HG03139 (cell line): ENCODE data around the gene DTNBP1.

Experiments
- ATAC-seq: cut with Tn5 transposase; IDR thresholded peaks from one replicate; pipeline ENCODE4 v1.9.1; 2021; ENCODE audit not compliant: unreplicated experiment

The DTNBP1 gene

DNA sequence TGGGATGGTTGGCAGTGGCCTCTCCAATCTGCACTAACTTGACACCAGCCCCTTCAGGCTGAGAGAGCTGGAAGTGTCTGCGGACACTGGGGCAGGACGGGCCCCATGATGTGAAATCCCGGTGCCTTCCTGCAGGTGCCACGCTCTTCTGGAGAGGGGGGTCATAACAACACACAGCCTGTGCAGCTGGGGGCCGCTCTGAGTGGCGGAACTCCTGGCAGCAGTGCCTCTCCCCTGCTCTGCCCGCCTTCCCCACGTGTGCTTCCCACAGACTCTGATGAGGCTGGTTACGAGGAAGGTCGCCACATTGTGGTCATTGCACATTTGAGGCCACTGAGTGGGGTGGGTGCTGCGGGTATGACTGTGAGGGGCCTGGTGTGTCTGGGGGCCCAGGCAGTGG is 145.2 kb downstream of the DTNBP1 start:
- no peak for ATAC-seq

DNA sequence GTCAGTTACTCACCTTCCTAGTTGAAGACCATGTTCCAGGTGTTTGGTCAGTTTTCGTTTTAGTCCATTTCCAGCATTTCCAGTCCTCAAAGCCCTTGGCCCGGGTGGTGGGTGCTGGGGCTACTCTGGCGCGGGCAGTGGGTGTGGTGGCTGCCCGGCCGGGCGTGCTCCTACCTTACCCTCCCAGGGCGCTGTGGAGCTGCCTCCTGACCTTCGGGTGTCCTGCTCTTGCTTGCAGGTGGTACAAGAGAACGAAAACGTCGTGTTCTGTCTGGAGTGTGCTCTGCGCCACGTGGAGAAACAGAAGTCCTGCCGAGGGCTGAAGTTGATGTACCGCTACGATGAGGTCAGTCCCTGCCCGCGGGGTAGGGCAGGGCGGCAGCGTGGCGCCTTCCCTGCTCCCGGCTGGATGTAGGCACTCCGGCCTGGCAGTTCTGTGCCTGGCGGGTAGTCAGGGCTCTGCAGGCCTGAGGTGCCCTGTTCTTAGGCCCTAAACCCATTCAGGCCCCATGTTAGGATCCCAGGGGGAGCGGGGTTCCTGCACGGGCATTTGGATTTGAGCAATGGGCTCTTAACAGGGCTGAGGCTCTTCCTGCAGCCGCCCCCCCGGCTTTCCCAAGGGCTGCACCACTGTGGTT is 145.8 kb downstream of the DTNBP1 start:
- no peak for ATAC-seq

DNA sequence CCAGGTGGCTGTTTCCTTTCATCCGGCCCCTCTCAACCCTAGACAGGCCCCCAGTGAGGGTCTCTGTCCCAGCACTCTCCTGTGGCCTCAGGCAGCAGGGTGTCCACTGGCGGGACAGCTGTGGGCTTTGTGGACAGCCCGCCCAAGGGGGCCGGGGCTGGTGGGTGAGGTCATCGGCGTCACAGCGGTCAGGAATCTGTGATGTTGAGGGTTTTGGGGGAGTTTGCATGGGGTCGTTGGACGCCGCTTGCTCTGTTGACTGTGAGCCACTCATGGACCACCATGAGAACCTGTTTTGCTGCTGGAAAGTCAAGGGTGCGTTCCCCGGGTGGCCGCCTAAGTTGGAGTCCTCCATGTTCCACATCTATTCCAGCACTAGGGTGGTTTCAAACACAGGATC is 146.4 kb downstream of the DTNBP1 start:
- no peak for ATAC-seq

GRCh38 chr6:15515660-15516375 is 147.0 kb downstream of the DTNBP1 start:
- ATAC-seq = no peak

DNA sequence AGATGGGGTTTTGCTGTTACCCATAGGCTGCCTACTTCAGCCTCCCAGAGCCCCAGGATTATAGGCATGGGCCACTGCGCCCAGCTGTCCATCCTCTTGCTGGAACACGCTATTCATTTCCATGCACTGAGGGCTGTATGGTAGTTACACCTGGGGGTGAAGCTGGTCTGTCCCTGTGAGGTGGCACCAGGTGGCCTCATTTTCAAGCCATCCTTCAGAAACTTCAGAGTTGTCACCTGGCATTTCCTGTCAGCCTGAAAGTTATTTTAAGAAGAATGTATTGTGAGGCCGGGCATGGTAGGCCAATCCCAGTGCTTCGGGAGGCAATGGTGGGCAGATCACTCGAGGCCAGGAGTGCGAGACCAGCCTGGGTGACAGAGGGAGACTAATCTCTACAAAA is 147.6 kb downstream of the DTNBP1 start:
- no peak for ATAC-seq

GRCh38 chr6:15513801-15514711 is 148.8 kb downstream of the DTNBP1 start:
- ATAC-seq = no peak

- no peak for ATAC-seq
Observed at GRCh38 chr6:15513131-15513771, 149.6 kb downstream of the DTNBP1 start.

- ATAC-seq = no peak
Observed at GRCh38 chr6:15512721-15513120, 150.1 kb downstream of the DTNBP1 start.

GRCh38 chr6:15512126-15512525 is 150.7 kb downstream of the DTNBP1 start:
- no peak for ATAC-seq

DNA sequence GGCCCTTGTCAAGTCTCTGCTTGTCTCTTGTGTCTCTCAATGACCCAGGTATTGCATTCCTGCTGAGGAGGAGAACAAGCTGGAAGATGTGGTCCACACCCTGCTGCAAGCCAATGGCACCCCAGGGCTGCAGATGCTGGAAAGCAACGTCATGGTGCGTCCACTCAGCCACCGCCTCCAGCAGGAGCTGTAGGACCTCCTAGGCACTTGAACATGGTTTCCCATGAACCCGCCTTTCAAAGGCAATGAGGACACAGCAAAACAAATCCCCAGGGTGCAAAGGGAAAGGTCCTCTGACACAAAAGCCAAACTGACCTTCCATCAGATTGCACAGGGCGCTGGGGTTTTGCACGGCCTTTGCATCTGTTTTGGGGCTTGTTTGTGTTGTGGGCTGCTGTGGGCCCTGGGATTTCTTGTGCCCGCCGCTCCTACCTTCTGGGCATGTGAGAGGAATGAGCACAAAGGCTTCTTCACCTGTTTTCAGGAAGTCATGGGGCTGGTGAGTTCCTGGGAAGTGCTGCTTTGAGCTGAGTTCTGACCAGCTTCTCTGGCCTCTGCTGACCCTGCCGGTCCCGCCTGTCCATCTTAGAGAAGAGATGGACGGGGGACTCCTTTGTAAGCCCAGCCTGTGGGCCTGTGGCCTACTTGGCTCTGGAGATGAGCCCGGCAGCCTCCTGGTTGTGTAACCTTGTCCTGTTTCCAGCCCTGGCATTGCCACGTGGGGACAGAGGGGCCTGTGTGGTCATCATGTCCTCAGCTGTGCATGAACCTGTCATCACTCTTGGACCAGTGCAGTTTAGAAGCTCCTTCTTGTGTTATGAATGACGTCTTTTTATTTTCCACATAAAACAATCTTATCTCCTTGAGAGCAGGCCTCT is 151.3 kb downstream of the DTNBP1 start:
- no peak for ATAC-seq

DNA sequence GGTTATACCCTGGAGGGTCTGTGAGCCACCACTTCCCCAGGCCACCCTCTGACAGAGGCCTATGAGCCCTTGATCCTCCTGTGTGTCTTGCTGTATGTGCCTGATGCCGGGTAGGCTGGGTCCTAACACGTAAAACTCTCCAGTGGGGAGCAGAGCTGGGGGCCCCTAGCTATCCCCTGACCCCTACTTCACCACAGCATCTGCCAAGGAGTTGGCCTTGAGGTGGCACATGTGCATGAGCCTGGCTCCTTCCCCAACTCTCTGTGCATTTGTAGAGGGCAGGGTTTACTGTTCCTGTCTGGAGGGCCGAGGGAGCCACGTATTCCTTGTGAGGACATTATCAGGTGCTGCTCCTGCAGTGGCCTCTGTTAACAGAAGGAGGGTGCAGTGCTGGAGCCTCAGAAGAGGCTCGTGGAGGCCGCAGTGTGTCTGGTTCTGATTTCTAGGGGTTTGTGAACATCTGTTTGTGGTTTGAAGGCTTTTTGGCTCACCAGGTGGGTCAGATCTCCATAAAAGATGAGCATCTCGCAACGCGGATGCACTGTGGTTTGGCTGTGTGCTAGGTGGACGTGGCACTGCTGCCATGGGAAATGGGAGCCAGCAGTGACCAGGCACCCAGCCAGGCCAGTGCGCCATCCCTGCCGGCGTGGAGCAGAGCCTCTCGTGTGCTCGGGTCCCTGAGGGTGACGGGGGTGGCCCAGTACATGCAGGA is 152.1 kb downstream of the DTNBP1 start:
- no peak for ATAC-seq

DNA sequence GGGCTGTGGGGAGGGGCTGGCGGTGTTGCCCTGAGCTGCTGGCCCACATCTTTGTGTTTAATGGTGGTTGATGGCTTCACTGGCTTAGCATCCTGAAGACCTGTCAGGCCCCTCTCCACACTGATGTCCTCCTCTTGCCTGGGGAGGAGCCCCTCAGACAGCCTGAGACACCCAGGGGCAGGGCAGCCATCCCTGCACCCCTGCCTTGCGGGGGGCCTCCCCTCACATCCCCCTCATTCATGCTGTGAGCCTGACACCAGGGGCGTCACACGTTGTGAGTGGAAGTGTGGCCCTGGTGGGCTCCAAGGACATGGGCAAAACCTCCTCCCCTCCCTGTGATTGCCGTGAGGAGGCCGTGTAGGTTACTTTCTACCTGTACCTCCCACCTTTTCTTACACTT is 152.7 kb downstream of the DTNBP1 start:
- no peak for ATAC-seq

DNA sequence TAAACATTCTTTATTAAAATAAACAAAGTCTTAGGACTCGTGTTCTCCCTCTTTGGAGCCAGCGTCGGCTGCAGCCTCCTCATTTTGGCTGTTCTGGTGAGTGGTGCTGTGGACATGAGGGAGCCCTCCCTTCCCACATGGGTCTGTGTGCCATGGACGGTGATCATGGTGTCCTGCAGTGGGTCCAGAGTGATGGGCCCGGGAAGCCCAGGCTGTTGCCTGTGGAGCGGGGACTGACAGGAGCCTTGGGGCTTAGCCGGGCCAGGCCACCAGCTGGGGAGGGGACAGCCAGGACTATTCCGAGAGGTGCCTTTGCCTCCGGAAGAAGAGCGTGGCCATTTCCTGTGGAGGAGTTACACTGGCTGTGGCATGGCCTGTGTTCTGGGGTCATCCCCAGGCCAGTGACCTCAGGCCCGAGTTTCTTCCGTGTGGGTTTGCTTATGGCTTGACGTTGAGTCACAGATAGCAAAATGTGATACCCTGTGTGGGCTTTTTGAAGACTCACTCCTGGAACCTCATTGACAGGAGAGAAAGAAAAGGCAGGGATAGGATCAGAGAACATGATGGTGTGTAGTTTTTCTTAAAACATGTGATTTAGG is 153.4 kb downstream of the DTNBP1 start:
- ATAC-seq = no peak

DNA sequence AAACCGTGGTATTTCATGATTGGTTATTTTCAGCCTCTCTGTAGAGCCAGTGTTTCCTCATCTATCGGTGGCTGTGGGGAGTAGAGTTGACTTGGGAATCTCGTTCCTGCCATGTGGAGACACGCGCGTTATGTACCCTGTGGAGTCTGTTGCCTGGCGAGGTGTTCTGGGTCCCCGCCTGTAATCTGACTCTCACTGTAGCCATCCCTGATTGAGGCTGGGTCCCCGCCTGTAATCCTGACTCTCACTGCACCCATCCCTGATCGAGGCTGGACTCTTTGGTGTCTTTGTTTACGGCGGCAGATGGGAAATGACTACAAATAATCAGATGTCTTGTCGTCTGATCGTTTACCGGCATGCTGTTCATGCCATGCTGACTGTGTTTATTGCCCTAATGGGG is 153.9 kb downstream of the DTNBP1 start:
- ATAC-seq = no peak

DNA sequence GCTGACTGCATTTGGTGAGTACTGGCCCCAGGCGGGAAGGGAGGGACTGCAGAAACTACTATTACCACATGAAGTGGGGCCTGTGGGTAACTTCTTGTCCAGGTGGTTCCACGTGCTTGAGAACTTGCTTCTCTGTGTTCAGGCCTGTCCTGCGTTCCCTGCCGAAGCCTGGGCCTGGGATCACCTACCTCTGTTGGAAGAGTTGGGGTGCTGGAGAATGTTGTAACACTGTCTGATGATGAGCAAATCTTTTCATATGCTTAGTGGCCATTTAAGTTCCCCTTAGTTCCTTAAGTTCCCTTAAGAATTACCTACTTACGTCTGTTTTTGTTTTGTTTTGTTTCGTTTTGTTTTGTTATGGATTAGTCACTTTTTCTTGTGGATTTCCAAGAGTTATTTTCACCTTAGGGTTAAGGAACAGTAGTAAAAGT is 154.4 kb downstream of the DTNBP1 start:
- ATAC-seq = no peak

DNA sequence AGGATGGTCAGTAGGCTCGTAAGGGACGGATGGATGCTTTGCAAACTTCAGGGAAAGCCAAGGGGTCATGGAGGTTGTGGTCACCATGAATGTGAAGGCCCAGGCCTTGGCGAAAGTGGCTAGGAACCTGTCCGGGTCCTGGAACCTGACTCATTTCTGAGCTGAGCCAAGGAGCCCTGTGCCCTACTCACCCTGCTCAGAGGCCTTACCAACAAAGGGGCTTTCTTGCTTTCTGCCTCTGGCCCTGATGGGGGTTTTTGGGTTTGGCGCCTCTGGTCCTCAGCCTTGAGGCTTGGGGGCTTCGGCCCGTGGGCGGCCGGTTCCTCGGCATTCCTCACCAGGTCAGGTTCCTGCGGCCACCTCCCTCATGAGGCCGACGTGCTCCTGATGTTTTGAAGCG is 155.1 kb downstream of the DTNBP1 start:
- ATAC-seq = no peak

DNA sequence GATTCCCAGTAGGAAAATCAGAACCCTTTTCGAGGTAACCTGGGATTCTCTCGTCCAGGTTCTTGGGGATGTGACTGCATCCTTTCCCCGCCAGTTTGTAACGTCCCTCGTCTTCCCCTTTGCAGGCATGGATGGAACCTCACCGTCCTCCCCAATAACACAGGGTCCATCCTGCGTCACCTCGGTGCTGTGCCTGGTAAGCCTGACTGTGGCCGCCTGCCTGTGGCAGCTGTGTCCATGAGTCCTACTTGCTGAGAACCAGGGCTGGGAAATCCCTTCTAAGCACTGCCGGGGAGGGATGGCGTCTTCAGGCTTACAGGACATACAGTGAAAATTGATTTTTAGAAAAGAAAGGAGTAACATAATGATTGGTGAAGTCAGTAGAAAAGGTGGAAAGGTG is 155.6 kb downstream of the DTNBP1 start:
- no peak for ATAC-seq

GRCh38 chr6:15506066-15506465 is 156.8 kb downstream of the DTNBP1 start:
- no peak for ATAC-seq

- no peak for ATAC-seq
Observed at GRCh38 chr6:15505463-15505918, 157.3 kb downstream of the DTNBP1 start.
